B cell (primary cell): ENCODE results near the gene MSL3B.

Experiments
- CTCF ChIP-seq: fragments of 200-600 bp; IDR thresholded peaks from one replicate; pipeline ENCODE4 v1.8.0; 2022; ENCODE audit warnings: antibody characterized with exemption, mild to moderate bottlenecking
- EZH2 ChIP-seq: IDR thresholded peaks from 2 replicates; pipeline ENCODE4 v1.6.1; 2012; ENCODE audit warnings: borderline replicate concordance, low read depth, mild to moderate bottlenecking, moderate library complexity, low read length; ENCODE audit not compliant: insufficient read depth, poor library complexity, severe bottlenecking

- no peak for TF ChIP-seq CTCF
- no peak for TF ChIP-seq EZH2
Observed at GRCh38 chr2:233818639-233819621, 49.3 kb downstream of the MSL3B start.
